Testis (tissue), 2 donors: Measurements from ENCODE around the gene SALL2.

ENCODE experiments used
- POLR2A ChIP-seq: fragments of 450-650 bp; IDR thresholded peaks from one replicate; pipeline ENCODE4 v1.6.1; 2017; ENCODE audit warnings: antibody characterized with exemption, mild to moderate bottlenecking, moderate library complexity
- TF ChIP-seq, protein P1 (sequence below), 3 experiments: fragments of 450-650 bp in 2 of 3; fragments of 200-600 bp in 1 of 3; sonication (generic) in 1 of 3; IDR thresholded peaks; one replicate each; pipeline ENCODE4 v1.5.1; 2016 to 2019; ENCODE audit warnings: antibody characterized with exemption in 3 of 3, mild to moderate bottlenecking in 2 of 3, moderate library complexity in 1 of 3

DNA sequence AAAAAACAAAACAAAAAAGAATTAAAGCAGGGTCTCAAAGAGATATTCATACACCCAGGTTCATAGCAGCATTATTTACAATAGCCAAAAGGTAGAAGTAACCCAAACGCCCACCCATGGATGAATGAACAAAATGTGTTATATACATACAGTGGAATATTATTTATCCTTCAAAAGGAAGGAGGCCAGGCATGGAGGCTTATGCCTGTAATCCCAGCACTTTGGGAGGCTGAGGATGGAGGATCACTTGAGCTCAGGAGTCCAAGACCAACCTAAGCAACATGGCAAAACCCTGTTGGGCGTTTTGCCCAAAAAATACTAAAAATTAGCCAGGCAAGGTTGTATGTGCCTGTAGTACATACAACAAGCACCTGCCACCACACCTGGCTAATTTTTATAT lies 19.6 kb downstream of the SALL2 start:
- TF ChIP-seq, protein P1, sequence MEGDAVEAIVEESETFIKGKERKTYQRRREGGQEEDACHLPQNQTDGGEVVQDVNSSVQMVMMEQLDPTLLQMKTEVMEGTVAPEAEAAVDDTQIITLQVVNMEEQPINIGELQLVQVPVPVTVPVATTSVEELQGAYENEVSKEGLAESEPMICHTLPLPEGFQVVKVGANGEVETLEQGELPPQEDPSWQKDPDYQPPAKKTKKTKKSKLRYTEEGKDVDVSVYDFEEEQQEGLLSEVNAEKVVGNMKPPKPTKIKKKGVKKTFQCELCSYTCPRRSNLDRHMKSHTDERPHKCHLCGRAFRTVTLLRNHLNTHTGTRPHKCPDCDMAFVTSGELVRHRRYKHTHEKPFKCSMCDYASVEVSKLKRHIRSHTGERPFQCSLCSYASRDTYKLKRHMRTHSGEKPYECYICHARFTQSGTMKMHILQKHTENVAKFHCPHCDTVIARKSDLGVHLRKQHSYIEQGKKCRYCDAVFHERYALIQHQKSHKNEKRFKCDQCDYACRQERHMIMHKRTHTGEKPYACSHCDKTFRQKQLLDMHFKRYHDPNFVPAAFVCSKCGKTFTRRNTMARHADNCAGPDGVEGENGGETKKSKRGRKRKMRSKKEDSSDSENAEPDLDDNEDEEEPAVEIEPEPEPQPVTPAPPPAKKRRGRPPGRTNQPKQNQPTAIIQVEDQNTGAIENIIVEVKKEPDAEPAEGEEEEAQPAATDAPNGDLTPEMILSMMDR (IDR thresholded peaks at IDR 0.05): no peak
- no peak for TF ChIP-seq POLR2A
